NT2/D1 (cell line): ENCODE measurements around the gene FIP1L1.

Source experiments
- SUZ12 ChIP-seq: IDR thresholded peaks from 2 replicates; pipeline ENCODE4 v1.6.1; 2011; ENCODE audit not compliant: insufficient read length, insufficient read depth; ENCODE audit errors: extremely low read depth
- YY1 ChIP-seq: IDR thresholded peaks from 2 replicates; pipeline ENCODE4 v1.6.1; 2011; ENCODE audit not compliant: insufficient read length, insufficient read depth
- ZNF274 ChIP-seq: IDR thresholded peaks from 2 replicates; pipeline ENCODE4 v1.6.1; 2011; ENCODE audit warnings: mild to moderate bottlenecking, low read depth, low read length

GRCh38 chr4:53346920-53347852, 30.3 kb upstream of the FIP1L1 start:
- TF ChIP-seq ZNF274 (no peak), YY1 (no peak), SUZ12 (no peak)
